ENCODE results near the gene OTUB2. TPM values are rescaled to one million over a fixed set of nuclear protein-coding genes. Genes with fewer than 3 reads are reported as not detected.

Gene OTUB2
- total and polyA plus RNA-seq, 2 donors (not counting 3 experiments of a cell fraction or from before 2014, with no cell fraction given) = 0.70 to 1.6 TPM

- intact Hi-C loops (cut with micrococcal nuclease) = loop anchor here (10.0 kb wide), 1 partner anchor 351 kb away; no protein-coding TSS in a partner anchor
- Histone ChIP-seq H3K9me1 (replicated peaks; ENCODE audit: control insufficient read depth, extremely low read depth, insufficient read depth, low read length) (no peaks in the 10 kb centered on the region), H3K4me3 (replicated peaks in 1 of 3; ENCODE audit: insufficient read depth in 1 of 3, low read depth in 1 of 3, low read length in 3 of 3) (no peak overlapping the region), H3K36me3 (ENCODE audit: control insufficient read depth in 2 of 2, extremely low read depth in 1 of 2, insufficient read depth in 2 of 2, low read length in 2 of 2) (no peaks in the 10 kb centered on the region), H3K9me3 (replicated peaks; ENCODE audit: control insufficient read depth, insufficient read depth, low read length) (no peaks in the 10 kb centered on the region), H3K27me3 (ENCODE audit: control insufficient read depth in 2 of 2, insufficient read depth in 2 of 2, low read length in 2 of 2) (no peaks in the 10 kb centered on the region), H4K20me1 (replicated peaks; ENCODE audit: control insufficient read depth, extremely low read depth, insufficient read depth, low read length) (no peaks in the 10 kb centered on the region), H3K4me1 (ENCODE audit: control insufficient read depth, extremely low read depth, insufficient read depth, low read length) (no peaks in the 10 kb centered on the region), H3K79me2 (ENCODE audit: control insufficient read depth, insufficient read depth, low read length) (no peaks in the 10 kb centered on the region), H3K9ac (replicated peaks; ENCODE audit: extremely low read depth, insufficient read depth, low read length) (no peak overlapping the region), H3K27ac (ENCODE audit: insufficient read depth, low read depth, low read length) (no peak overlapping the region), H2AFZ (ENCODE audit: low read depth, low read length) (no peak overlapping the region), H3K4me2 (ENCODE audit: insufficient read depth, low read length) (no peak overlapping the region)
- POLR2A ChIA-PET = no interaction called here
- TF ChIP-seq CTCF (IDR thresholded peaks at IDR 0.05; ENCODE audit: extremely low read depth in 1 of 2, insufficient read depth in 1 of 2, low read depth in 1 of 2, low read length in 2 of 2) (peak; percentile 24 to 40), FOS (IDR thresholded peaks at IDR 0.05; ENCODE audit: borderline replicate concordance, insufficient read depth, low read length) (no peak)
- CTCF ChIA-PET = interaction anchor here (1.2 to 12.5 kb wide), 2 partner anchors 66 to 77 kb away, joined by 3 to 368 read pairs; no protein-coding TSS in a partner anchor
- no peak for DNase-seq (ENCODE audit: low read depth, low spot score)
- dilution Hi-C loops (cut with MboI; ENCODE audit: extremely low pct_ligation_motif_present, low sequenced_read_pairs) = no loop called here
- no TSS peak for BruUV-seq (replicated peaks)
- peak; percentile 37 for FAIRE-seq
These were observed 20.6 kb upstream of the OTUB2 start for GRCh38 chr14:94005324-94006073.

- ChIA-PET POLR2A (no interaction called here), CTCF (interaction anchor here (1.3 kb wide), 1 partner anchor 69 kb away, joined by 3 read pairs; no protein-coding TSS in a partner anchor)
- intact Hi-C loops (cut with micrococcal nuclease) = loop anchor here (10.0 kb wide), 1 partner anchor 353 kb away; no protein-coding TSS in a partner anchor
- Histone ChIP-seq H3K9ac (replicated peaks; ENCODE audit: extremely low read depth, insufficient read depth, low read length) (no peak overlapping the region), H3K79me2 (ENCODE audit: control insufficient read depth, insufficient read depth, low read length) (no peaks in the 10 kb centered on the region), H3K4me2 (ENCODE audit: insufficient read depth, low read length) (no peak overlapping the region), H2AFZ (ENCODE audit: low read depth, low read length) (no peak overlapping the region), H3K36me3 (ENCODE audit: control insufficient read depth in 2 of 2, extremely low read depth in 1 of 2, insufficient read depth in 2 of 2, low read length in 2 of 2) (no peaks in the 10 kb centered on the region), H3K9me1 (replicated peaks; ENCODE audit: control insufficient read depth, extremely low read depth, insufficient read depth, low read length) (no peaks in the 10 kb centered on the region), H3K4me3 (replicated peaks in 1 of 3; ENCODE audit: insufficient read depth in 1 of 3, low read depth in 1 of 3, low read length in 3 of 3) (no peak overlapping the region), H3K4me1 (ENCODE audit: control insufficient read depth, extremely low read depth, insufficient read depth, low read length) (no peaks in the 10 kb centered on the region), H3K9me3 (replicated peaks; ENCODE audit: control insufficient read depth, insufficient read depth, low read length) (no peaks in the 10 kb centered on the region), H3K27ac (ENCODE audit: insufficient read depth, low read depth, low read length) (no peak overlapping the region), H3K27me3 (ENCODE audit: control insufficient read depth in 2 of 2, insufficient read depth in 2 of 2, low read length in 2 of 2) (no peaks in the 10 kb centered on the region), H4K20me1 (replicated peaks; ENCODE audit: control insufficient read depth, extremely low read depth, insufficient read depth, low read length) (no peaks in the 10 kb centered on the region)
- dilution Hi-C loops (cut with MboI; ENCODE audit: extremely low pct_ligation_motif_present, low sequenced_read_pairs) = no loop called here
- no peak for DNase-seq (ENCODE audit: low read depth, low spot score)
- no TSS peak for BruUV-seq (replicated peaks)
- FAIRE-seq = no peak
- TF ChIP-seq POLR2A (IDR thresholded peaks at IDR 0.05; ENCODE audit: low read depth, low read length) (no peak), FOS (IDR thresholded peaks at IDR 0.05; ENCODE audit: borderline replicate concordance, insufficient read depth, low read length) (no peak), JUN (IDR thresholded peaks at IDR 0.05; ENCODE audit: borderline replicate concordance, insufficient read depth, insufficient read length, low read depth) (no peak), EZH2 (IDR thresholded peaks at IDR 0.05; ENCODE audit: borderline replicate concordance, low read depth, low read length, severe bottlenecking) (no peak), GATA2 (IDR thresholded peaks at IDR 0.05; ENCODE audit: insufficient read depth, insufficient read length, low read depth, low read length) (no peak), CTCF (IDR thresholded peaks at IDR 0.05; ENCODE audit: extremely low read depth in 1 of 2, insufficient read depth in 1 of 2, low read depth in 1 of 2, low read length in 2 of 2) (no peak), MYC (IDR thresholded peaks at IDR 0.05; ENCODE audit: low read depth, low read length) (no peak), MAX (IDR thresholded peaks at IDR 0.05; ENCODE audit: insufficient read depth, insufficient read length) (no peak), POLR2AphosphoS5 (IDR thresholded peaks at IDR 0.05; ENCODE audit: insufficient read depth, low read depth, low read length) (no peak)
These were observed 17.9 kb upstream of the OTUB2 start for GRCh38 chr14:94008234-94008633.
